Cardiac fibroblast (primary cell): ENCODE measurements around the gene POU2AF2.
"Not testable (repeated sequence)": the region's sequence is repeated elsewhere in the genome, so short reads cannot be mapped to it uniquely, and the experiment has no call there.

Experiments
- DNase-seq, 2 donors: peaks; one replicate each; pipeline versions ENCODE4 v3.0.0 to v3.0.0-alpha.2; 2010; ENCODE audit warnings: low read depth in 2 of 2
- H3K4me3 ChIP-seq, 2 donors: replicated peaks in 1 of 2; 1 replicate in 1 of 2; 2 replicates in 1 of 2; pipeline ENCODE4 v1.5.1; 2011; ENCODE audit warnings: low read depth in 2 of 2, low read length in 2 of 2, mild to moderate bottlenecking in 2 of 2, moderate library complexity in 1 of 2
- TF ChIP-seq, protein P1 (sequence below): IDR thresholded peaks from one replicate; pipeline ENCODE4 v1.5.1; 2011; ENCODE audit warnings: low read depth, mild to moderate bottlenecking, low read length, inconsistent platforms

The POU2AF2 gene

DNA sequence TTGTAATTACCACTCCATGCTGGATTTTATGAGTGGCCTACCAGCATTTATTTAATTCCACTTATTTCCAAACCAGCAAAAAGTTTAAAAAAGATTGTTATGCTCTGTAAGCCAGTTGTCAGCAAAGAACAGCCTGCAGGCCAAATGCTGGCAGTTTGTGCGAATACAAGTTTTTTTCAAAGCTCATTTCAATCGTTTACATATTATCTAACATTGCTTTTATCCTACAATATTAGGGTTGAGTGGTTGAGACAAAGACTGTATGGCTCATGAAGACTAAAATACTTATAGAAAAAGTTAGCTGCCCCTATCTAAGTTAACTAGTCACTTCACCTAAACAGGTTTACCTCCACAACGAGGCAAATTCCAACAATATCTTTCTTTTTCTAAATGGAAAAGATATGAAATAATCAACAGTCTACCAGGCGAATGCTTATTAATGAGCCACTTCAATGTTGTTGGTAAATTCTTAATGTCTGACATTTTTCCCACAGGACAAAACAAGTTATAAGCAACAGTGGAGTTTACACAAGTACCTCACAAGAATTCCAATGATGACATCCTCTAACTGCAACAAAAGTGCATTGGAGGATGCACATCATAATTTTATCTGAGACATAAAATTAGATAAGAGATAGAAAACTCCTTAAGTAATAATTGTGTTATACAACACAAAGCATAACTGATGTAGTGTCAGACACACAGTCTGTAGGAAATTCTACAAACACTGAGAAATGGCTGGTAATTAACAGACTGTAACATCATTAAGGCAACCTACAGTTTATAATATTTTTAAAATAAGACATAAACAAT, 35.8 kb upstream of the POU2AF2 start:
- H3K4me3 ChIP-seq, result no peak overlapping the region
- TF ChIP-seq, protein P1, sequence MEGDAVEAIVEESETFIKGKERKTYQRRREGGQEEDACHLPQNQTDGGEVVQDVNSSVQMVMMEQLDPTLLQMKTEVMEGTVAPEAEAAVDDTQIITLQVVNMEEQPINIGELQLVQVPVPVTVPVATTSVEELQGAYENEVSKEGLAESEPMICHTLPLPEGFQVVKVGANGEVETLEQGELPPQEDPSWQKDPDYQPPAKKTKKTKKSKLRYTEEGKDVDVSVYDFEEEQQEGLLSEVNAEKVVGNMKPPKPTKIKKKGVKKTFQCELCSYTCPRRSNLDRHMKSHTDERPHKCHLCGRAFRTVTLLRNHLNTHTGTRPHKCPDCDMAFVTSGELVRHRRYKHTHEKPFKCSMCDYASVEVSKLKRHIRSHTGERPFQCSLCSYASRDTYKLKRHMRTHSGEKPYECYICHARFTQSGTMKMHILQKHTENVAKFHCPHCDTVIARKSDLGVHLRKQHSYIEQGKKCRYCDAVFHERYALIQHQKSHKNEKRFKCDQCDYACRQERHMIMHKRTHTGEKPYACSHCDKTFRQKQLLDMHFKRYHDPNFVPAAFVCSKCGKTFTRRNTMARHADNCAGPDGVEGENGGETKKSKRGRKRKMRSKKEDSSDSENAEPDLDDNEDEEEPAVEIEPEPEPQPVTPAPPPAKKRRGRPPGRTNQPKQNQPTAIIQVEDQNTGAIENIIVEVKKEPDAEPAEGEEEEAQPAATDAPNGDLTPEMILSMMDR, result no peak
- DNase-seq, result no peak

DNA sequence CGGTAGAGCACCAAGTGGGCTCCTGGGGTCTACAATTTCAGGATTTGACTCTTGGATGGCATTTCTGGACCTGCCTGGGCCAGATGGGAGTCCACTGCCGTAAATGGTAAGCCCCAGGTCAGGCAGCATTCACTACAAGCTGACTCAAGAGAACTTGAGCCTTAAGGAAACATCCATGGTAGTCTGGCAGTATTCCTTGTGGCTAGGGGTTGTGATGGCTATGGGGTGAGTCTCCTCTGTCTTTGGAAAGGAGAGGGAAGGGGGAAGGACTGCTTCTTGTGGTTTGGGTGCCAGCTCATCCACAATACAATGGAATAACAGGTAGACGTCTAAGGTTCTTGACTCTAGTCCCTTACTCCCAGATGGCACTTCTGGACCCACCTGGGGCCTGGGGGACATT, 32.3 kb upstream of the POU2AF2 start:
- TF ChIP-seq, protein P1, result no peak
- DNase-seq, result no peak

DNA sequence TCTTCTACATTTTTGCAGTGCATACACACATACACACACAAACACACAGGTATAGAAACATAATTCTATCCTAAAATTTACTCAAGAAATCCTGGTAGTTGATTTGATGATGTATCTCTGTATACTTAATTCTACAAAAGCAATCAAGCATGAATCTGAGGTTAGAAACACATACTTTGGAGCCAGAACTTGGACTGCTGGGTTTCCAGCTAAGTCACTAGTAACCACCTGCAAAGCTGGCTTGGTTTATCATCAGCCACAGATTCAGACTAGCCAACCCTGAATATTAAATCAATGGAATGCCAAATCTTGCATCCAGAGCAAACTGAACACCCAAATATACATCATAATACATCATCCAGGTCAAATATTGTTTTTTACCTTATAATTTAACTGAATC, 24.8 kb upstream of the POU2AF2 start:
- TF ChIP-seq, protein P1, result no peak
- no peak overlapping the region for H3K4me3 ChIP-seq
- no peak for DNase-seq

More for the DNA sequence above, 32.3 kb upstream of the POU2AF2 start:
- H3K4me3 ChIP-seq, result no peak overlapping the region

DNA sequence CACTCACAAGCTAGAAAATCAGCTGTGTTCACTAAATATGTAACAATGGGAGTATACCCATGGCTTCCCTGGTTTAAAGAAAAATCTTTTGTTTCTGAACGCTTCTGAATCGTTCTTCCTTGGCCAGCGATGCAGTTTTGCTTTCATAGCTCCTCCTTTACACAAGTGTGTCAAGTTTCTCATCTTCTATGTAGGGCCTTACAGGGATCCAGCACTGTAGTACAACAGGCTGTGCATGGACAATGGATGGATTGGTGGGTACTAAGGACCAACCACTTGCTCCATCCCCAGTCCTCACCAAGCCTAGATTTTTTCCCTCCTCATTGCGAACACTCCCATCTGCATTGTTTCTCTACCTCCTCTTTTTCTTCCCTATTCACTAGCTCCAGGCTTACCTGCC, 24.3 kb upstream of the POU2AF2 start:
- TF ChIP-seq, protein P1, result no peak
- DNase-seq, result no peak
- H3K4me3 ChIP-seq, result no peak overlapping the region

DNA sequence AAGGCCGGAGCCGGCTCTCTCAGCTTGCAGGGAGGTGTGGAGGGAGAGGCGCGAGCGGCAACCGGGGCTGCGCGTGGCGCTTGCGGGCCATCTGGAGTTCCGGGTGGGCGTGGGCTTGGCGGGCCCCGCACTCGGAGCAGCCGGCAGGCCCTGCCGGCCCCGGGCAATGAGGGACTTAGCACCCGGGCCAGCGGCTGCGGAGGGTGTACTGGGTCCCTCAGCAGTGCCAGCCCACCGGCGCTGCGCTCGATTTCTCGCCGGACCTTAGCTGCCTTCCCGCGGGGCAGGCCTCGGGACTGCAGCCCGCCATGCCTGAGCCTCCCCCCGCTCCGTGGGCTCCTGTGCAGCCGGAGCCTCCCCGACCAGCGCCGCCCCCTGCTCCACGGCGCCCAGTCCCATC, 23.6 kb upstream of the POU2AF2 start:
- H3K4me3 ChIP-seq, DNase-seq: not testable (repeated sequence)

DNA sequence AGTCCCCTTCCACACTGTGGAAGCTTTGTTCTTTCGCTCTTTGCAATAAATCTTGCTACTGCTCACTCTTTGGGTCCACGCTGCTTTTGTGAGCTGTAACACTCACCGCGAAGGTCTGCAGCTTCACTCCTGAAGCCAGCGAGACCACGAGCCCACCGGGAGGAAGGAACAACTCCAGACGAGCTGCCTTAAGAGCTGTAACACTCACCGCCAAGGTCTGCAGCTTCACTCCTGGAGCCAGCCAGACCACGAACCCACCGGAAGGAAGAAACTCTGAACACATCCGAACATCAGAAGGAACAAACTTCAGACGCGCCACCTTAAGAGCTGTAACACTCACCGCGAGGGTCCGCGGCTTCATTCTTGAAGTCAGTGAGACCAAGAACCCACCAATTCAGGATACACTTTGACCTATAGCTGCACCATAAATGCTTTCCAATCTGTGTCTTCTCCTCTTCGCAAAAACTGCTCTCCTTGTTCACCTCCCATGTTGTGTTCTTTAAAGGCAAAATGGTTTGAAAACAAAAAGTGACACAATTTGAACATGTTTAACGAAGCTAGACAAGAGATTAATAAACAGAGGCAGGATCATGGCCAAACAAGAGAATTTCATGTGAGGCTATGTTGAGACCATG, 22.6 kb upstream of the POU2AF2 start:
- not testable (repeated sequence) for DNase-seq, H3K4me3 ChIP-seq

DNA sequence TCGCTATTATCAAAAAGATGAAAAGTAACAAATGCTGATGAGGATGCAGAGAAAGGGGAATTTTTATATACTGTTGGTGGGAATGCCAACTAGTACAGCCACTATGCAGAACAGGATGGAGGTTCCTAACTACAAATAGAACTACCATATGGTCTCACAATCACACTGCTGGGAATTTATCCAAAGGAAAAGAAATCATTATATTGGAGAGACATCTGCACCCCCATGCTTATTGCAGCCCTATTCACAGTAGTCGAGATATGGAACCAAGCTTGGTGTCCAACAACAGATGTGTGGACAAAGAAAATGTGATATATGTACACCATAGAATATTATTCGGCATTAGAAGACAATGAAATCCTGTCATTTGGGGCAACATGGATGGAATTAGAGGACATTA, 19.6 kb upstream of the POU2AF2 start:
- DNase-seq, result no peak
- TF ChIP-seq, protein P1, result no peak
- no peak overlapping the region for H3K4me3 ChIP-seq
